Loucy (cell line): ENCODE results near the gene TUT4.

ENCODE experiments used
- CTCF ChIP-seq: fragments of 200-600 bp; sonication (generic); conservative IDR thresholded peaks from 2 replicates; pipeline ENCODE4 v1.5.1; 2014; ENCODE audit warnings: mild to moderate bottlenecking, antibody characterized with exemption, low read length
- EZH2phosphoT487 ChIP-seq: fragments of 200-600 bp; IDR thresholded peaks from 2 replicates; pipeline ENCODE4 v1.6.1; 2018; ENCODE audit warnings: antibody characterized with exemption, mild to moderate bottlenecking, moderate library complexity, borderline replicate concordance

DNA sequence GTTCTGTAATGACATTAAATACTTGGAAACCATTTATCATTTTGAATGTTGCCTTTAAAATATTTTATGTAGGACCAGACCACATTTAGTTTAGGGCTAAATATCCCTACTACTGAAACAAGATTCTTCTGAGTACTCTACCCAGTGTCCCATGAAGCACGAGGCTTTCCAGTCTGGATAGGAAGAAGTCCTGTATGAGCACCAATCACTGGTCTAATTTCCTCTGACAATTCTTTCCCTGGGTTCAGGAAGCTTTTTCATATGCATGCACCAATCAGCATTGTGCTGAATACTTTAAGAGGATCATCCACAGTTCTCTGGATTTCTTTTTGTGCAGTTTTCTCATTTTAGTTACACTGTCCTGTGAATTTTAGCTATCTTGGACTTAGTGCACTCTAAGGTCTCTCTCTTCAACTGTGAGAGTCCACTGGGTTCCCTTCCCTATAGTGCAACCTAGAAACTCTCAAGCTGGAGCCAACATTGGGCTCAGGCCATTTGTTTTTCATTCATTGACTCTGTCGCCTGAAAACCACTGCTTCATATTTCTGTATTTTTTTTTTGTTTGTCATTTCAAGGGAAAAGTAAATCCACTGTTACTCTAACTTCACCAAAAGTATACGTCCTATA is 45.9 kb downstream of the TUT4 start:
- TF ChIP-seq EZH2phosphoT487 (no peak), CTCF (no peak)
